Measurements from ENCODE around the gene MVP.

The MVP gene

DNA sequence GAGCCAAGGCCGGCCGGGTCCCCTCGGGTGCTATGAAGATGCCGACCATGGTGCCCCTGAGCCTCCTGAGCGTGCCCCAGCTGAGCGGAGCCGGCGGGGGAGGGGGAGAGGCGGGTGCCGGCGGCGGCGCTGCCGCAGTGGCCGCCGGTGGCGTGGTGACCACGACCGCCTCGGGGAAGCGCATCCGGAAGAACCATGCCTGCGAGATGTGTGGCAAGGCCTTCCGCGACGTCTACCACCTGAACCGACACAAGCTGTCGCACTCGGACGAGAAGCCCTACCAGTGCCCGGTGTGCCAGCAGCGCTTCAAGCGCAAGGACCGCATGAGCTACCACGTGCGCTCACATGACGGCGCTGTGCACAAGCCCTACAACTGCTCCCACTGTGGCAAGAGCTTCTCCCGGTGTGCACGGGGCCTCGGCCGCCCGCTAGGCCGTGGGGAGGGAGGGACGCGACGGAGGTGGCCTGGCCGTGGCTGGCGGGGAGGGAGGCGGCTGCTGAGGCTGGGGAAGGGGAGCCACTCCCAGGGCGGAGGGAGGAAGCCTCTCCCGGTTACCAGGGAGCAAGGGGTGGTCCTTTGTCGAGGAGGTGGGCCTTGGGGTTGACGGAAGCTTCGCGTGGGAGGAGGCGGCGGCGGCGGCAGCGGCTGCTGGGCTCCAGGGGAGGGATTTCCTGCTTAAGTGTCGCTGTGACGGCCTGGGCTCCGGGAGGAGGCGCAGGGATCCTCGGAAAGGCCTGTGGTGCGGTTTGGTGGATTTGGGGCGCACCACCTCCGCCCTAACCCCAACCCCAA lies 12.6 kb upstream of the MVP start:
- CTCF ChIA-PET: interaction anchor here (0.8 to 2.4 kb wide), 7 partner anchors 9 to 1177 kb away, joined by 3 to 27 read pairs (median 4); partner anchors contain the start of genes KCTD13 and PAGR1
- POLR2A ChIA-PET: interaction anchor here (0.6 to 9.5 kb wide), 36 partner anchors 9 to 1235 kb away, joined by 3 to 176 read pairs (median 4); partner anchors contain the start of genes ALDOA, ASPHD1, CDIPT and HSD3B7
- DNase-seq (ENCODE audit: extremely low spot score): peak; percentile 53
- no peak for TF ChIP-seq HDGF (IDR thresholded peaks at IDR 0.05; ENCODE audit: borderline replicate concordance)
- TF ChIP-seq FOXA1 (IDR thresholded peaks at IDR 0.05): no peak
- TF ChIP-seq FOXK2 (IDR thresholded peaks at IDR 0.05): no peak
- no peak for TF ChIP-seq TARDBP (IDR thresholded peaks at IDR 0.05)
- no peak for TF ChIP-seq CTBP1 (IDR thresholded peaks at IDR 0.05; ENCODE audit: borderline replicate concordance)
- no peak for TF ChIP-seq ARNT (IDR thresholded peaks at IDR 0.05)
- TF ChIP-seq SP1 (IDR thresholded peaks at IDR 0.05): no peak
- TF ChIP-seq BHLHE40 (IDR thresholded peaks at IDR 0.05; ENCODE audit: borderline replicate concordance): no peak
- TF ChIP-seq, protein P1, sequence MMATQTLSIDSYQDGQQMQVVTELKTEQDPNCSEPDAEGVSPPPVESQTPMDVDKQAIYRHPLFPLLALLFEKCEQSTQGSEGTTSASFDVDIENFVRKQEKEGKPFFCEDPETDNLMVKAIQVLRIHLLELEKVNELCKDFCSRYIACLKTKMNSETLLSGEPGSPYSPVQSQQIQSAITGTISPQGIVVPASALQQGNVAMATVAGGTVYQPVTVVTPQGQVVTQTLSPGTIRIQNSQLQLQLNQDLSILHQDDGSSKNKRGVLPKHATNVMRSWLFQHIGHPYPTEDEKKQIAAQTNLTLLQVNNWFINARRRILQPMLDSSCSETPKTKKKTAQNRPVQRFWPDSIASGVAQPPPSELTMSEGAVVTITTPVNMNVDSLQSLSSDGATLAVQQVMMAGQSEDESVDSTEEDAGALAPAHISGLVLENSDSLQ (IDR thresholded peaks at IDR 0.05): no peak
- TF ChIP-seq L3MBTL2 (conservative IDR thresholded peaks at IDR 0.05): no peak
- no peak for TF ChIP-seq LEF1 (IDR thresholded peaks at IDR 0.05; ENCODE audit: borderline replicate concordance)
- TF ChIP-seq FOXM1 (IDR thresholded peaks at IDR 0.05; ENCODE audit: borderline replicate concordance): no peak
- TF ChIP-seq ZNF384 (IDR thresholded peaks at IDR 0.05): no peak
- TF ChIP-seq ELF4 (IDR thresholded peaks at IDR 0.05): no peak
- TF ChIP-seq SUZ12 (IDR thresholded peaks at IDR 0.05): no peak
- no peak for TF ChIP-seq NFRKB (IDR thresholded peaks at IDR 0.05)

DNA sequence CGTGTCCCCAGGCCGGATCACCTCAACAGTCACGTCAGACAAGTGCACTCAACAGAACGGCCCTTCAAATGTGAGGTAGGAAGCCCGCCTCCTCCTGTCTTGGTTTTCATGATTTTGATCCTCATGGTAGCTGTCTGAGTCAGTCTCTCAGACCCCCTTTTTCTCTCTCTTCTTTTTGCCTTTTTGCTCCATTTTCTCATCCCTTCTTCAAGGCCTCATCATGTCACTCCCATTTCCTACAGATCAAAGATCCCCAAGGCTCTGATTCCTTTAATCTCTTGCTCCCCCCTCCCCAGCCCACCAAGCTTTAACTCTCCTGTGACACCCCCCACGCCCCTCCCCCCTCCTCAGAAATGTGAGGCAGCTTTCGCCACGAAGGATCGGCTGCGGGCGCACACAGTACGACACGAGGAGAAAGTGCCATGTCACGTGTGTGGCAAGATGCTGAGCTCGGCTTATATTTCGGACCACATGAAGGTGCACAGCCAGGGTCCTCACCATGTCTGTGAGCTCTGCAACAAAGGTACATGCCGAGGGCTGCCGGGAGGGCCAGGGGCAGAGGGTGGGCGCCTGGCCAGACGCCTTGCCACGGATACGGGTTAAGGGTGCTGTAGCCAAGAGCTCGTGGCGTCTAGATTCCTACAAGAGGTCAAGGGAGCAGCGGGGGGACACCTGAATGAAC lies 11.9 kb upstream of the MVP start:
- POLR2A ChIA-PET: interaction anchor here (0.6 to 9.5 kb wide), 28 partner anchors 8 to 1238 kb away, joined by 3 to 176 read pairs (median 4); partner anchors contain the start of genes ALDOA, ASPHD1, CDIPT and HIRIP3
- TF ChIP-seq FOXM1 (IDR thresholded peaks at IDR 0.05; ENCODE audit: borderline replicate concordance): no peak
- TF ChIP-seq SUZ12 (IDR thresholded peaks at IDR 0.05): no peak
- TF ChIP-seq CTBP1 (IDR thresholded peaks at IDR 0.05; ENCODE audit: borderline replicate concordance): no peak
- TF ChIP-seq ZNF384 (IDR thresholded peaks at IDR 0.05): no peak
- no peak for TF ChIP-seq SP1 (IDR thresholded peaks at IDR 0.05)
- no peak for TF ChIP-seq FOXA1 (IDR thresholded peaks at IDR 0.05)
- no peak for TF ChIP-seq BHLHE40 (IDR thresholded peaks at IDR 0.05; ENCODE audit: borderline replicate concordance)
- TF ChIP-seq ARNT (IDR thresholded peaks at IDR 0.05): no peak
- no peak for TF ChIP-seq LEF1 (IDR thresholded peaks at IDR 0.05; ENCODE audit: borderline replicate concordance)
- no peak for TF ChIP-seq L3MBTL2 (conservative IDR thresholded peaks at IDR 0.05)
- TF ChIP-seq FOXK2 (IDR thresholded peaks at IDR 0.05): no peak
- no peak for TF ChIP-seq NFRKB (IDR thresholded peaks at IDR 0.05)
- TF ChIP-seq, protein P1 (IDR thresholded peaks at IDR 0.05): no peak
- no peak for DNase-seq (ENCODE audit: extremely low spot score)
- CTCF ChIA-PET: interaction anchor here (0.6 to 2.4 kb wide), 7 partner anchors 9 to 1187 kb away, joined by 4 to 27 read pairs (median 8); partner anchors contain the start of genes KCTD13 and PAGR1

GRCh38 chr16:29809031-29809747 lies 11.1 kb upstream of the MVP start:
- TF ChIP-seq HDGF (IDR thresholded peaks at IDR 0.05; ENCODE audit: borderline replicate concordance) (no peak), L3MBTL2 (conservative IDR thresholded peaks at IDR 0.05) (no peak), CTBP1 (IDR thresholded peaks at IDR 0.05; ENCODE audit: borderline replicate concordance) (no peak), SUZ12 (IDR thresholded peaks at IDR 0.05) (no peak), LEF1 (IDR thresholded peaks at IDR 0.05; ENCODE audit: borderline replicate concordance) (no peak), FOXA1 (IDR thresholded peaks at IDR 0.05) (no peak), NFRKB (IDR thresholded peaks at IDR 0.05) (no peak), ELF4 (IDR thresholded peaks at IDR 0.05) (no peak), FOXM1 (IDR thresholded peaks at IDR 0.05; ENCODE audit: borderline replicate concordance) (no peak), FOXK2 (IDR thresholded peaks at IDR 0.05) (no peak), TARDBP (IDR thresholded peaks at IDR 0.05) (no peak)
- no peak for DNase-seq (ENCODE audit: extremely low spot score)
- ChIA-PET CTCF (interaction anchor here (0.6 to 0.7 kb wide), 2 partner anchors 19 to 1188 kb away, joined by 3 to 9 read pairs; partner anchors contain the start of gene KIF22), POLR2A (interaction anchor here (0.7 to 9.5 kb wide), 11 partner anchors 7 to 1237 kb away, joined by 3 to 176 read pairs (median 5); partner anchors contain the start of genes ALDOA, HIRIP3, KIF22 and MVP)

GRCh38 chr16:29809850-29810698 lies 10.2 kb upstream of the MVP start:
- POLR2A ChIA-PET: interaction anchor here (0.7 to 1.9 kb wide), 4 partner anchors 20 to 255 kb away, joined by 3 to 5 read pairs (median 4); partner anchors contain the start of genes ALDOA, KIF22 and TMEM219
- CTCF ChIA-PET: interaction anchor here (0.7 to 1.4 kb wide), 3 partner anchors 20 to 1143 kb away, joined by 3 to 6 read pairs (median 3); partner anchors contain the start of gene KIF22
- no peak for DNase-seq (ENCODE audit: extremely low spot score)
- TF ChIP-seq HDGF (IDR thresholded peaks at IDR 0.05; ENCODE audit: borderline replicate concordance): no peak
- TF ChIP-seq FOXK2 (IDR thresholded peaks at IDR 0.05): no peak
- TF ChIP-seq NFRKB (IDR thresholded peaks at IDR 0.05): no peak
- no peak for TF ChIP-seq LEF1 (IDR thresholded peaks at IDR 0.05; ENCODE audit: borderline replicate concordance)
- no peak for TF ChIP-seq SUZ12 (IDR thresholded peaks at IDR 0.05)

Measured in HEK293T (cell line).